GM19324 (cell line): ENCODE data around the gene GART.

ENCODE experiments used
- ATAC-seq: cut with Tn5 transposase; IDR thresholded peaks from one replicate; pipeline ENCODE4 v1.9.1; 2021; ENCODE audit warnings: mild to moderate bottlenecking, moderate library complexity; ENCODE audit not compliant: unreplicated experiment, low FRiP score

Gene GART

GRCh38 chr21:33554236-33554981 is 12.5 kb upstream of the GART start:
- ATAC-seq = no peak

- no peak for ATAC-seq
Measured at GRCh38 chr21:33552999-33553598, 11.2 kb upstream of the GART start.

GRCh38 chr21:33552093-33552998 is 10.4 kb upstream of the GART start:
- no peak for ATAC-seq

GRCh38 chr21:33551664-33552063 is 9.7 kb upstream of the GART start:
- ATAC-seq = no peak

GRCh38 chr21:33550772-33551660 is 9.1 kb upstream of the GART start:
- ATAC-seq = no peak

- no peak for ATAC-seq
Measured at GRCh38 chr21:33549848-33550771, 8.2 kb upstream of the GART start.

GRCh38 chr21:33546086-33546485 is 4.2 kb upstream of the GART start:
- ATAC-seq = no peak

- ATAC-seq = no peak
Measured at GRCh38 chr21:33544451-33545195, 2.7 kb upstream of the GART start.

GRCh38 chr21:33543505-33544129 is 1.7 kb upstream of the GART start:
- no peak for ATAC-seq

GRCh38 chr21:33542640-33543504 is 955 bp upstream of the GART start, which contains the start of gene SON:
SON (plus strand) TSS chr21:33543038; CDS start chr21:33543093, 55 bp downstream.
- peak; percentile 94 for ATAC-seq

- ATAC-seq = no peak
Measured at GRCh38 chr21:33541105-33541711, 709 bp downstream of the GART start.

GRCh38 chr21:33540711-33541104 is 1.2 kb downstream of the GART start:
- no peak for ATAC-seq

- no peak for ATAC-seq
Measured at GRCh38 chr21:33539616-33540015, 2.3 kb downstream of the GART start.

- ATAC-seq = no peak
Measured at GRCh38 chr21:33537212-33537611, 4.7 kb downstream of the GART start.

GRCh38 chr21:33531007-33531406 is 10.9 kb downstream of the GART start:
- ATAC-seq = no peak

- ATAC-seq = no peak
Measured at GRCh38 chr21:33522953-33523349, 19.0 kb downstream of the GART start.
